Prostate gland (tissue), 2 donors: Measurements from ENCODE around the gene WAC.

Experiments
- CTCF ChIP-seq, 4 experiments: fragments of 200-600 bp in 2 of 4; fragments of 450-650 bp in 2 of 4; sonication (generic) in 2 of 4; IDR thresholded peaks; 1 replicate in 3 of 4; 2 replicates in 1 of 4; pipeline ENCODE4 v1.5.1; 2016 to 2019; ENCODE audit warnings: antibody characterized with exemption in 4 of 4, mild to moderate bottlenecking in 2 of 4, moderate library complexity in 2 of 4
- POLR2A ChIP-seq: fragments of 450-650 bp; IDR thresholded peaks from one replicate; pipeline ENCODE4 v1.6.1; 2016; ENCODE audit warnings: antibody characterized with exemption, mild to moderate bottlenecking

- TF ChIP-seq CTCF (IDR thresholded peaks at IDR 0.05) (no peak), POLR2A (no peak)
These were observed 8.9 kb downstream of the WAC start for GRCh38 chr10:28541717-28542365.
